ENCODE results near the gene CSRNP3. TPM values are rescaled to one million over a fixed set of nuclear protein-coding genes. Genes with fewer than 3 reads are reported as not detected.

CSRNP3 gene
- total and polyA plus RNA-seq, 9 donors: 2.9 to 16.2 (median 6.9) TPM

DNA sequence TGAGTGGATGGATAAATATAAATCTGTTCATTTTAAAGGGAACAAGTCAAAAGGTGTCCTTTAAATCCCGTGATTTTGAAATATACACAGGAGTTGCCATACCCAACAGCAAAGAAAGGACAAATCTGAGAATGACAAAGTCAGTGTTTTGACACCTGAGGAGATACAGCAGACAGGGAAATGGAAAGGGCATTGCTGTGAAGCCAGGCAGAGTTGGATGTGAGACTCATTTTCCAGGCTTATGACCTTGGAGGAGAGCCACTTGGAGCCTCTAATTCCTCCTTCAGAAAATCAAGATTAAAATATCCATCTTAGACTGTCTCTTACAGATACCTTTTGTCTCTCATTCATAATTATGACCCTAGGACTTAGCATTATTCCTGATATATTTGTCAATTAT, 170.0 kb downstream of the CSRNP3 start:
- WGBS, 3 donors: 67 to 89% (median 88%) methylated on average over 1 of the region's 1 CpG
- Histone ChIP-seq H3K36me3 (no peaks in the 10 kb centered on the region), H3K27ac (no peak overlapping the region), H3K4me1 (ENCODE audit: insufficient read depth) (no peaks in the 10 kb centered on the region), H3K4me3 (no peak overlapping the region), H3K9me3 (no peaks in the 10 kb centered on the region), H3K27me3 (no peaks in the 10 kb centered on the region)
- intact Hi-C loops (cut with DNase I): no loop called here
- DNase-seq: no peak
- no peak for TF ChIP-seq EP300 (IDR thresholded peaks at IDR 0.05)
- no peak for TF ChIP-seq POLR2A (IDR thresholded peaks at IDR 0.05)
- TF ChIP-seq CTCF (IDR thresholded peaks at IDR 0.05): no peak

DNA sequence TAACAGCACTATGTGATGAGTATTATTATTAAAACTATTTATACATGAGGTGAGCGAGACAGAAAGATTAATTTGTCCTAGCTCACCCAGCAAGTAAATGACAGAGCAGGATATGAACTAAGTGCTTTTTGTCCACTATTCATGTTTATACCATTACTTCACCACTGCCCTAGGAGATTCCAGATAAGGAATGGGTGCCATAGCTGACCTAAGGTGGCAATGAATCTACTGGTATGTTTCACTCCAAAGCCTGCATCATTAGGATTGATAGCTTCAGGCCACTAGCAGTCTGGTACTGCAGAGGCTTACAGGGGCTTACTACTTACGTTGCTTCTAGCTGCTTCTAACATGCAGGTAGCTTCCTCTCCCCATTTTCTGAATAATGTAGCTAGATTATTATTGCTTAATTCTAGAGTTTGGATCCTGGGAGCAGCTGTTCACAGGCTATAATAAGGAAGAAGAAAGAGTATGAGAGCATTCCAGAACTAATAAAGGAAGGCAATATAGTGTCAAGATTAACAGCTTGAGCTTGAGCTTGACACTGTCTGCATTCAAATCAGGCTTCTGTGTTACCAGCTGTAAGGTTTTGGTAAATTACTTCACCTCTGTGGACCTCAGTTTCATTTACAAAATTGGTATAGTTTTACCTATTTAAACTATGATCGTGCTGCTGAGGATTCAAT, 170.9 kb downstream of the CSRNP3 start:
- Histone ChIP-seq H3K9me3 (no peaks in the 10 kb centered on the region), H3K4me3 (no peak overlapping the region), H3K27ac (no peak overlapping the region), H3K36me3 (no peaks in the 10 kb centered on the region), H3K4me1 (ENCODE audit: insufficient read depth) (no peaks in the 10 kb centered on the region), H3K27me3 (no peaks in the 10 kb centered on the region)
- DNase-seq: no peak
- intact Hi-C loops (cut with DNase I): no loop called here
- TF ChIP-seq EP300 (IDR thresholded peaks at IDR 0.05) (no peak), CTCF (IDR thresholded peaks at IDR 0.05) (no peak), POLR2A (IDR thresholded peaks at IDR 0.05) (no peak)
- 63 to 83% (median 64%) methylated on average over 3 of the region's 3 CpGs for WGBS, 3 donors

- TF ChIP-seq CTCF (IDR thresholded peaks at IDR 0.05): no peak
- no peak for TF ChIP-seq POLR2A (IDR thresholded peaks at IDR 0.05)
- TF ChIP-seq EP300 (IDR thresholded peaks at IDR 0.05): no peak
- H3K27me3 ChIP-seq: no peaks in the 10 kb centered on the region
- H3K36me3 ChIP-seq: no peaks in the 10 kb centered on the region
- no peak for DNase-seq
- no peak overlapping the region for H3K27ac ChIP-seq
- no peaks in the 10 kb centered on the region for H3K9me3 ChIP-seq
- H3K4me3 ChIP-seq: no peak overlapping the region
- 61 to 76% (median 68%) methylated on average over 7 of the region's 7 CpGs for WGBS, 3 donors
- intact Hi-C loops (cut with DNase I): no loop called here
- H3K4me1 ChIP-seq (ENCODE audit: insufficient read depth): no peaks in the 10 kb centered on the region
These were observed 176.7 kb downstream of the CSRNP3 start for GRCh38 chr2:165645930-165646831.

DNA sequence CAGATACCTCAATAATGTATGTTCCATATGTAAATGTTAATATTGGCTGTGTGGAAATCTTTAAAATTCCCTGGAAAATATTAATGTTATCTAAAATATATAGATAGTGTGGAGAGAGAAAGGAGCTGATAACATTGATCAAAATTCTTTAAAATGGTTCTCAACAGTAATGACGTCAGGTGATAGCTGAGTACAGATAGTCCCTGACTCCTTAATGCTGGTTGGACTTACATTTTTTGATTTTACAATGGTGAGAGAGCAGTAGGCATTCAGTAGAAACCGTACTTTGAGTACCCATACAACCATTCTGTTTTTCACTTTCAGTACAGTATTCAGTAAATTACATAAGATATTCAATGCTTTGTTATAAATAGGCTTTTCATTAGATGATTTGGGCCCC, 177.9 kb downstream of the CSRNP3 start:
- H3K4me1 ChIP-seq (ENCODE audit: insufficient read depth): no peaks in the 10 kb centered on the region
- no peak for TF ChIP-seq POLR2A (IDR thresholded peaks at IDR 0.05)
- TF ChIP-seq CTCF (IDR thresholded peaks at IDR 0.05): no peak
- TF ChIP-seq EP300 (IDR thresholded peaks at IDR 0.05): no peak
- H3K27ac ChIP-seq: no peak overlapping the region
- H3K36me3 ChIP-seq: no peaks in the 10 kb centered on the region
- intact Hi-C loops (cut with DNase I): no loop called here
- H3K9me3 ChIP-seq: no peaks in the 10 kb centered on the region
- H3K4me3 ChIP-seq: no peak overlapping the region
- 91 to 96% (median 95%) methylated on average over 2 of the region's 2 CpGs for WGBS, 3 donors
- H3K27me3 ChIP-seq: no peaks in the 10 kb centered on the region
- no peak for DNase-seq

Measured in ovary (tissue), 9 donors.